ENCODE results near the gene CPED1.
"Not testable (repeated sequence)": the region's sequence is repeated elsewhere in the genome, so short reads cannot be mapped to it uniquely, and the experiment has no call there.

CPED1 gene

GRCh38 chr7:121204537-121204936 lies 216.0 kb downstream of the CPED1 start:
- in situ Hi-C loops (cut with HindIII; ENCODE audit: low sequenced_read_pairs) = no loop called here

- in situ Hi-C loops (cut with HindIII; ENCODE audit: low sequenced_read_pairs) = no loop called here
These were observed 217.3 kb downstream of the CPED1 start for GRCh38 chr7:121205777-121206176.

- in situ Hi-C loops (cut with HindIII; ENCODE audit: low sequenced_read_pairs) = no loop called here
These were observed 222.7 kb downstream of the CPED1 start for GRCh38 chr7:121211253-121211652.

GRCh38 chr7:121212036-121212435 lies 223.5 kb downstream of the CPED1 start:
- in situ Hi-C loops (cut with HindIII; ENCODE audit: low sequenced_read_pairs) = no loop called here

GRCh38 chr7:121214657-121215056 lies 226.1 kb downstream of the CPED1 start:
- in situ Hi-C loops (cut with HindIII; ENCODE audit: low sequenced_read_pairs) = no loop called here

- in situ Hi-C loops (cut with HindIII; ENCODE audit: low sequenced_read_pairs) = no loop called here
These were observed 230.5 kb downstream of the CPED1 start for GRCh38 chr7:121219026-121219425.

GRCh38 chr7:121221108-121221507 lies 232.6 kb downstream of the CPED1 start:
- in situ Hi-C loops (cut with HindIII; ENCODE audit: low sequenced_read_pairs) = not testable (repeated sequence)

GRCh38 chr7:121228779-121229178 lies 240.3 kb downstream of the CPED1 start:
- in situ Hi-C loops (cut with HindIII; ENCODE audit: low sequenced_read_pairs) = no loop called here

- in situ Hi-C loops (cut with HindIII; ENCODE audit: low sequenced_read_pairs) = no loop called here
These were observed 246.7 kb downstream of the CPED1 start for GRCh38 chr7:121235201-121235600.

GRCh38 chr7:121237601-121238000 lies 249.1 kb downstream of the CPED1 start:
- in situ Hi-C loops (cut with HindIII; ENCODE audit: low sequenced_read_pairs) = no loop called here

- in situ Hi-C loops (cut with HindIII; ENCODE audit: low sequenced_read_pairs) = no loop called here
These were observed 255.8 kb downstream of the CPED1 start for GRCh38 chr7:121244120-121244870.

GRCh38 chr7:121251367-121251766 lies 262.9 kb downstream of the CPED1 start:
- in situ Hi-C loops (cut with HindIII; ENCODE audit: low sequenced_read_pairs) = not testable (repeated sequence)

- in situ Hi-C loops (cut with HindIII; ENCODE audit: low sequenced_read_pairs) = not testable (repeated sequence)
These were observed 264.2 kb downstream of the CPED1 start for GRCh38 chr7:121252523-121253235.

- in situ Hi-C loops (cut with HindIII; ENCODE audit: low sequenced_read_pairs) = no loop called here
These were observed 271.3 kb downstream of the CPED1 start for GRCh38 chr7:121259826-121260225.

- in situ Hi-C loops (cut with HindIII; ENCODE audit: low sequenced_read_pairs) = no loop called here
These were observed 272.8 kb downstream of the CPED1 start for GRCh38 chr7:121261207-121261884.

- in situ Hi-C loops (cut with HindIII; ENCODE audit: low sequenced_read_pairs) = no loop called here
These were observed 273.7 kb downstream of the CPED1 start for GRCh38 chr7:121262221-121262620.

GRCh38 chr7:121262969-121263368 lies 274.5 kb downstream of the CPED1 start:
- in situ Hi-C loops (cut with HindIII; ENCODE audit: low sequenced_read_pairs) = no loop called here

GRCh38 chr7:121266307-121266894 lies 277.9 kb downstream of the CPED1 start:
- in situ Hi-C loops (cut with HindIII; ENCODE audit: low sequenced_read_pairs) = no loop called here

GRCh38 chr7:121267612-121268011 lies 279.1 kb downstream of the CPED1 start:
- in situ Hi-C loops (cut with HindIII; ENCODE audit: low sequenced_read_pairs) = no loop called here

GRCh38 chr7:121269798-121270197 lies 281.3 kb downstream of the CPED1 start:
- in situ Hi-C loops (cut with HindIII; ENCODE audit: low sequenced_read_pairs) = no loop called here

- in situ Hi-C loops (cut with HindIII; ENCODE audit: low sequenced_read_pairs) = no loop called here
These were observed 282.6 kb downstream of the CPED1 start for GRCh38 chr7:121271098-121271497.
